GM06990 (cell line): ENCODE results near the gene CHN2.

Experiments
- DNase-seq: peaks from one replicate; pipeline ENCODE4 v3.0.0-alpha.2; 2011; ENCODE audit not compliant: insufficient read length; ENCODE audit errors: extremely low read depth
- H3K27me3 ChIP-seq: replicated peaks from 2 replicates; pipeline ENCODE4 v1.6.0; 2011; ENCODE audit warnings: low read length; ENCODE audit not compliant: control insufficient read depth, insufficient read depth
- H3K36me3 ChIP-seq: 2 replicates; pipeline ENCODE4 v1.5.1; 2011; ENCODE audit warnings: low read length; ENCODE audit not compliant: control insufficient read depth, insufficient read depth
- H3K4me3 ChIP-seq: replicated peaks from 2 replicates; pipeline ENCODE4 v1.5.1; 2011; ENCODE audit warnings: low read depth, mild to moderate bottlenecking, control low read depth, low read length
- TF ChIP-seq, protein P1 (sequence below): IDR thresholded peaks from 2 replicates; pipeline ENCODE4 v1.5.1; 2011; ENCODE audit warnings: low read length, control low read depth, mild to moderate bottlenecking, inconsistent platforms; ENCODE audit not compliant: insufficient read depth, poor library complexity, severe bottlenecking

Gene CHN2

DNA sequence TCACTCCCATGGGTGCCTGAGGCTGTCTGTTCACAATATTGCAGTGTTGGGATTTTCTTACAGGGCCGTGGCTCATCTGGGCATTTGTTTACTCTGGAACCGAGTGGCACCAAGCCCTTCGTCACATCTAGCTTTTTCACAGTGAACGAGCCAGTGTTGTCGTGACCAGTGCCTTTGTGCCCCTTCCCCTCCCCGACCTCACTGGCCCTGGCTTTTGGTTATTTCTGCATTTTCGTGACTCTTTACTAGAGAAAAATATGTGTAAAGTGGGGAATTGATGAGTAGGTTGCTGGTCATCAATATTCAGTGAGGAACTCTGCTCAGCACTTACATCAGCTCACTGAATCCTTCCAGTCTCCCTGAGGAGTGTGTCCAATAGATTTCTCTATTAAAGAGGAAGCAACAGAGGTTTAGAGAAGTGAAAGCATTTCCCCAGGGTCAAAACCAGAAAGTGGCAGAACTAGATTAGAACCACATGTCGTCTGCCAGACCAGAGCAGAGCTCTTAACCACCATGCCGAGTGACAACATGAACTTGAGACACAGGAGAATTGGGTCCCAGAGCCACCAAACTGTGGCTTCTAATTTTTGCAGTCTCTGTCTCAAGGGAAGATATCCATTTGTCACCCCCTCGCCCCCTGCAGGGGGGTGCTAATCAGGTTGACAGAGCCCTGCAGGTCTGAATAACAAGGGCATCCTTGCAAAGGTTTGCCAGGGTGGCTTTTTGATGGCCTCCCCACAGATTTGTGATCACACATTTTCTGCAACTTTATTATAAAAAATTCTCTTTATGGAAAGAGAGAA is 125.3 kb downstream of the CHN2 start:
- H3K4me3 ChIP-seq: no peak overlapping the region
- TF ChIP-seq, protein P1, sequence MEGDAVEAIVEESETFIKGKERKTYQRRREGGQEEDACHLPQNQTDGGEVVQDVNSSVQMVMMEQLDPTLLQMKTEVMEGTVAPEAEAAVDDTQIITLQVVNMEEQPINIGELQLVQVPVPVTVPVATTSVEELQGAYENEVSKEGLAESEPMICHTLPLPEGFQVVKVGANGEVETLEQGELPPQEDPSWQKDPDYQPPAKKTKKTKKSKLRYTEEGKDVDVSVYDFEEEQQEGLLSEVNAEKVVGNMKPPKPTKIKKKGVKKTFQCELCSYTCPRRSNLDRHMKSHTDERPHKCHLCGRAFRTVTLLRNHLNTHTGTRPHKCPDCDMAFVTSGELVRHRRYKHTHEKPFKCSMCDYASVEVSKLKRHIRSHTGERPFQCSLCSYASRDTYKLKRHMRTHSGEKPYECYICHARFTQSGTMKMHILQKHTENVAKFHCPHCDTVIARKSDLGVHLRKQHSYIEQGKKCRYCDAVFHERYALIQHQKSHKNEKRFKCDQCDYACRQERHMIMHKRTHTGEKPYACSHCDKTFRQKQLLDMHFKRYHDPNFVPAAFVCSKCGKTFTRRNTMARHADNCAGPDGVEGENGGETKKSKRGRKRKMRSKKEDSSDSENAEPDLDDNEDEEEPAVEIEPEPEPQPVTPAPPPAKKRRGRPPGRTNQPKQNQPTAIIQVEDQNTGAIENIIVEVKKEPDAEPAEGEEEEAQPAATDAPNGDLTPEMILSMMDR: no peak
- DNase-seq: peak; percentile 10
- H3K27me3 ChIP-seq: no peaks in the 10 kb centered on the region
- H3K36me3 ChIP-seq: no peaks in the 10 kb centered on the region

DNA sequence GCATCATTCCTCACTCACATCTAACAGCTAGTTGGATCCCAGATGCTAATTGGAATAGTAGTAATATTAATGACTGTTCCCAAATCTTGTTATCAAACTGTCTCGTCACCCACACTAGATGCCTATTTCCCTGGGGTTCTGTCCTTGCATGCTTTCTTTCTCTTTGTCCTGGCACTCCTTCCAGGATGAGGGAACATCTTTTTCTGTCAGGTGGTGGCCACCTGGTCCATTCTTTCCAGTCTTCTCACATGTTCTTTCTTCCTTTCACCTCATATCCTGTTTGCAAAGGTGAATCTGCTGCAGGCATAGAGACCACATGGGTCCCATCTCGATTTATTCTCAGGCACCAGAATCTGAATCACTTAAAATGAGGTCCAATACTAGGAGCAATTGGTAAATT is 126.0 kb downstream of the CHN2 start:
- Histone ChIP-seq H3K4me3 (no peak overlapping the region), H3K36me3 (no peaks in the 10 kb centered on the region), H3K27me3 (no peaks in the 10 kb centered on the region)
- DNase-seq: no peak
- TF ChIP-seq, protein P1: no peak

DNA sequence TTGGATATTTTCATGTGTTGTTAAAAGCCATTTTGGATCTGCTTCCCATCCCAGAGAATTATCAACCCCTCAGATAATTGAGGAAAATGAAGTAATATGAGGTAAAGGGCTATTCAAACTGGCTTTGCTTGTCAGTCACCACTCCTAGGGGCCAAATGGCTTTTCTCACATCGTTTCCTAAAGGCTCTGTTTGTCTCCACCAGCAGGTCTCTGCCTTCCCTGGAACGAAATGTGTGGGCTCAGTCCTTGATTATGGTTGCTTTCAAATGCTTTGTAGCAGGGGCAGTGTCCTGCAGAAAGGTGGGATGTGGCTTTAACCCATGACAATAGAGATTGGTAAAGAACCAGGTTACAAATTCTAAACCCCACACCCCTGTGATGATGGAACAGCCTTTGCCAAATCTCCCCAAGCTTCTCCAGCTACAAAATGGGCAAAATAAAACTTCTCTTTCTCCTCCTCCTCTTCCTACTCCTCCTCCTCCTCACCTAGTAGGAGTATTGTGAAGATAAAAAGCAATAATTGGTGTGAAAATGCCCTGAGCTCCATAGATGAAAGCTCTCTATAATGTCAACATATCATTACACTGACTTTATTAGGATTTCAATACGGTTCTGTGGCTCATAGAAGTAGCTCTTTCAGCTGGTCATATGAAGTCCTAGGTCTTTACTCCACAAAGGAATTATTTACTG is 127.6 kb downstream of the CHN2 start:
- Histone ChIP-seq H3K27me3 (no peaks in the 10 kb centered on the region), H3K36me3 (no peaks in the 10 kb centered on the region), H3K4me3 (no peak overlapping the region)
- TF ChIP-seq, protein P1: no peak
- DNase-seq: no peak

DNA sequence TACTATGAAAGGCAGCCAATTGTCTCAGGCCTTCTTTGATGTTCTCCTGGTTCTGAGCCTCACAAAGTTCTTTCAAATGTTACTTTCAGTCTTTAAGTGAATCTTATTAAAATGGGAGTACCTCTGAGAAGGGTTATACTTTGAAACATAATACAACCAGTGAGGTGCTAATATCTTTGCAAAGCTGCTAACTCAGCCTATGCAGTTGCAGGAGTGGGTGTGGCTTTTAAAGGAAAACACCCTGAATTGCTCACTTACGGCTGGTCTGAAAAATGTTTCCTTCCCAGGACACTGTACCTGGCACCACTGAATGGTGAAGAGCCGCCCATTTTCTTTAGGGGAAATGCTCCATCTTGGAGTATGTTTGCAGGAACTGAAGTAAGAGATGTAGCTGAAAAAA is 130.9 kb downstream of the CHN2 start:
- Histone ChIP-seq H3K4me3 (no peak overlapping the region), H3K27me3 (no peaks in the 10 kb centered on the region), H3K36me3 (no peaks in the 10 kb centered on the region)
- DNase-seq: no peak
- TF ChIP-seq, protein P1: no peak

DNA sequence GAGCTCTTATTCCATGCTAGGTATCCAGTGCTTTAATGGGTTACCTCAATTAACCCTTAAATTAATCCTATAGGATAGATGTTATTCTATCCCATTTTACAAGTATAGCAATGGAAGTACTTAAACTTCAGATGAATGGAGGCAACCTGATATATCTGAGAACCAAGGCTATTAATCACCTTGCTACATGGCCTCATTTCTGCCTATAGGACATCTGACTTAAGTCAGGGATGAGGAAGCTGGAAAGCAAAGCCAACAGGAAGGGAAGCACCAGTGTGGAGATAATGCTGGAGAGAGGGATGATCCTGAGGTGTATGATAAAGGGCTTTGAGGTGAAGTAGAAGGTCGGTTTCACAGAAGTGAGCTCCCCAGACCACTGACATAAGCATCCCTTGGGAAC is 132.3 kb downstream of the CHN2 start:
- no peaks in the 10 kb centered on the region for H3K27me3 ChIP-seq

More for the DNA sequence above, 132.3 kb downstream of the CHN2 start:
- TF ChIP-seq, protein P1: no peak
- DNase-seq: no peak
- no peaks in the 10 kb centered on the region for H3K36me3 ChIP-seq
- no peak overlapping the region for H3K4me3 ChIP-seq
